Caco-2 (cell line): Measurements from ENCODE around the gene NEDD8. TPM values are rescaled to one million over a fixed set of nuclear protein-coding genes. Genes with fewer than 3 reads are reported as not detected.
A peak's percentile ranks its signal among the peaks of the same experiment; 100 is the strongest.

Experiments used
- BruUV-seq: library from RNA; stranded (reverse); fragments of 400-500 nt; replicated peaks from 2 replicates; lab custom pipeline; 2021; lab: Mats Ljungman, UMichigan
- CTCF ChIA-PET: fragments of 300-600 bp; sonication (Branson Sonifier 250); formaldehyde crosslinking; loops from one replicate; lab custom pipeline; 2022; ENCODE audit warnings: antibody characterized with exemption; lab: Charles Lee
- POLR2A ChIA-PET: fragments of 300-600 bp; sonication (Branson Sonifier 250); formaldehyde crosslinking; loops from one replicate; lab custom pipeline; 2022; ENCODE audit warnings: antibody characterized with exemption; lab: Charles Lee
- DNase-seq, 2 experiments: peaks; one replicate each; pipeline versions ENCODE4 v3.0.0 to v3.0.0-alpha.2; 2020 to 2022
- H3K27me3 ChIP-seq: replicated peaks from 2 replicates; pipeline ENCODE4 v1.6.0; 2011; ENCODE audit warnings: low read length; ENCODE audit not compliant: control insufficient read depth, insufficient read depth
- H3K36me3 ChIP-seq: 2 replicates; pipeline ENCODE4 v1.5.1; 2011; ENCODE audit warnings: low read length; ENCODE audit not compliant: control insufficient read depth, insufficient read depth
- H3K4me1 ChIP-seq: fragments of 250-450 bp; sonication (Bioruptor Pico); 2 replicates; pipeline ENCODE4 v1.5.1; 2020; ENCODE audit warnings: mild to moderate bottlenecking
- H3K4me3 ChIP-seq: 2 replicates; pipeline ENCODE4 v1.5.1; 2011; ENCODE audit warnings: low read depth, mild to moderate bottlenecking, control low read depth, low read length
- H3K9me3 ChIP-seq: fragments of 250-450 bp; sonication (Bioruptor Pico); 2 replicates; pipeline ENCODE4 v1.5.1; 2020; ENCODE audit warnings: mild to moderate bottlenecking, moderate library complexity
- H3K27ac Mint-ChIP-seq: one replicate; pipeline ENCODE4 v1.8.0; 2022; ENCODE audit warnings: mixed read lengths; ENCODE audit not compliant: unreplicated experiment
- H3K27me3 Mint-ChIP-seq: one replicate; pipeline ENCODE4 v1.8.0; 2022; ENCODE audit warnings: mixed read lengths; ENCODE audit not compliant: insufficient read depth, unreplicated experiment
- H3K36me3 Mint-ChIP-seq: one replicate; pipeline ENCODE4 v1.8.0; 2022; ENCODE audit warnings: mild to moderate bottlenecking, mixed read lengths; ENCODE audit not compliant: insufficient read depth, unreplicated experiment
- H3K4me1 Mint-ChIP-seq: one replicate; pipeline ENCODE4 v1.8.0; 2022; ENCODE audit warnings: low read depth, mixed read lengths; ENCODE audit not compliant: unreplicated experiment
- H3K4me3 Mint-ChIP-seq: one replicate; pipeline ENCODE4 v1.8.0; 2022; ENCODE audit warnings: mild to moderate bottlenecking, moderate library complexity, mixed read lengths; ENCODE audit not compliant: unreplicated experiment
- H3K9me3 Mint-ChIP-seq: one replicate; pipeline ENCODE4 v1.8.0; 2022; ENCODE audit warnings: mixed read lengths; ENCODE audit not compliant: unreplicated experiment
- CTCF ChIP-seq, 2 experiments: fragments of 200-600 bp in 1 of 2; IDR thresholded peaks; 1 replicate in 1 of 2; 2 replicates in 1 of 2; pipeline versions ENCODE4 v1.5.1 to v1.8.0; 2011 to 2022; ENCODE audit warnings: antibody characterized with exemption in 1 of 2, control low read depth in 1 of 2, inconsistent platforms in 1 of 2, low read depth in 1 of 2, low read length in 1 of 2, mild to moderate bottlenecking in 1 of 2, moderate library complexity in 1 of 2; ENCODE audit not compliant: insufficient read depth in 1 of 2, severe bottlenecking in 1 of 2, unreplicated experiment in 1 of 2
- intact Hi-C: fragments of 100-400 bp; cut with micrococcal nuclease; formaldehyde crosslinking; loops from one replicate; pipeline ENCODE4 v1.10.0; 2022; ENCODE audit not compliant: unreplicated experiment
- total RNA-seq: library from RNA; stranded (reverse); gene quantifications from 2 replicates; pipeline ENCODE4 v1.2.3, GENCODE V29; 2022

Gene NEDD8
- total RNA-seq, 1 experiment from 2014 or later = 210 TPM

GRCh38 chr14:24268225-24268624 is 36.1 kb upstream of the NEDD8 start:
- DNase-seq = no peak
- ChIA-PET POLR2A (interaction anchor here (0.6 kb wide), 4 partner anchors 32 to 174 kb away, joined by 3 to 4 read pairs (median 4); partner anchors contain the start of gene NOP9), CTCF (no interaction called here)
- H3K27ac Mint-ChIP-seq = no peak overlapping the region
- Histone ChIP-seq H3K36me3 (no peaks in the 10 kb centered on the region), H3K4me3 (no peak overlapping the region), H3K27me3 (no peaks in the 10 kb centered on the region), H3K4me1 (peaks cover 17% of the 10 kb centered on the region), H3K9me3 (no peaks in the 10 kb centered on the region)
- TF ChIP-seq CTCF (IDR thresholded peaks at IDR 0.05; ENCODE audit: insufficient read depth in 1 of 2, low read depth in 1 of 2, low read length in 1 of 2, severe bottlenecking in 1 of 2, unreplicated experiment in 1 of 2) = no peak
- intact Hi-C loops = no loop called here
- no peak overlapping the region for H3K4me3 Mint-ChIP-seq
- H3K9me3 Mint-ChIP-seq = no peaks in the 10 kb centered on the region
- no peaks in the 10 kb centered on the region for H3K27me3 Mint-ChIP-seq
- peaks cover 11% of the 10 kb centered on the region for H3K4me1 Mint-ChIP-seq
- peaks cover 6% of the 10 kb centered on the region for H3K36me3 Mint-ChIP-seq
- BruUV-seq = no TSS peak

- no TSS peak for BruUV-seq
- ChIA-PET CTCF (no interaction called here), POLR2A (interaction anchor here (0.6 kb wide), 4 partner anchors 32 to 174 kb away, joined by 3 to 4 read pairs (median 4); partner anchors contain the start of gene NOP9)
- Mint-ChIP-seq H3K4me1 (peaks cover 10% of the 10 kb centered on the region), H3K4me3 (no peak overlapping the region), H3K9me3 (no peaks in the 10 kb centered on the region), H3K27me3 (no peaks in the 10 kb centered on the region), H3K36me3 (peaks cover 6% of the 10 kb centered on the region), H3K27ac (no peak overlapping the region)
- Histone ChIP-seq H3K27me3 (no peaks in the 10 kb centered on the region), H3K9me3 (no peaks in the 10 kb centered on the region), H3K4me3 (no peak overlapping the region), H3K4me1 (peaks cover 17% of the 10 kb centered on the region), H3K36me3 (no peaks in the 10 kb centered on the region)
- no peak for TF ChIP-seq CTCF (IDR thresholded peaks at IDR 0.05; ENCODE audit: insufficient read depth in 1 of 2, low read depth in 1 of 2, low read length in 1 of 2, severe bottlenecking in 1 of 2, unreplicated experiment in 1 of 2)
- DNase-seq = no peak
- intact Hi-C loops = no loop called here
These were observed 35.3 kb upstream of the NEDD8 start for GRCh38 chr14:24267516-24267915.

GRCh38 chr14:24266344-24267244 is 34.4 kb upstream of the NEDD8 start:
- DNase-seq = no peak
- Histone ChIP-seq H3K27me3 (no peaks in the 10 kb centered on the region), H3K4me1 (peaks cover 12% of the 10 kb centered on the region; the same call in 1 of the 2 replicates), H3K4me3 (no peak overlapping the region), H3K9me3 (no peaks in the 10 kb centered on the region), H3K36me3 (no peaks in the 10 kb centered on the region)
- Mint-ChIP-seq H3K4me3 (no peak overlapping the region), H3K9me3 (no peaks in the 10 kb centered on the region), H3K36me3 (peaks cover 6% of the 10 kb centered on the region), H3K27ac (peak overlapping the region; percentile 17), H3K4me1 (peaks cover under 1% of the 10 kb centered on the region), H3K27me3 (no peaks in the 10 kb centered on the region)
- POLR2A ChIA-PET = no interaction called here
- no peak for TF ChIP-seq CTCF (IDR thresholded peaks at IDR 0.05; ENCODE audit: insufficient read depth in 1 of 2, low read depth in 1 of 2, low read length in 1 of 2, severe bottlenecking in 1 of 2, unreplicated experiment in 1 of 2)
- CTCF ChIA-PET = no interaction called here
- intact Hi-C loops = no loop called here
- BruUV-seq = no TSS peak
